OCI-LY3 (cell line): ENCODE data around the gene PSMG3.

ENCODE experiments used
- EZH2phosphoT487 ChIP-seq: fragments of 200-600 bp; shearing (Covaris generic); IDR thresholded peaks from 2 replicates; pipeline ENCODE4 v1.6.1; 2018; ENCODE audit warnings: antibody characterized with exemption, mixed run types, low read depth
- TF ChIP-seq, protein P1 (sequence below): fragments of 200-600, 300-600 bp; sonication (generic); IDR thresholded peaks from 2 replicates; pipeline ENCODE4 v1.5.1; 2014; ENCODE audit warnings: antibody characterized with exemption, low read length, low read depth

DNA sequence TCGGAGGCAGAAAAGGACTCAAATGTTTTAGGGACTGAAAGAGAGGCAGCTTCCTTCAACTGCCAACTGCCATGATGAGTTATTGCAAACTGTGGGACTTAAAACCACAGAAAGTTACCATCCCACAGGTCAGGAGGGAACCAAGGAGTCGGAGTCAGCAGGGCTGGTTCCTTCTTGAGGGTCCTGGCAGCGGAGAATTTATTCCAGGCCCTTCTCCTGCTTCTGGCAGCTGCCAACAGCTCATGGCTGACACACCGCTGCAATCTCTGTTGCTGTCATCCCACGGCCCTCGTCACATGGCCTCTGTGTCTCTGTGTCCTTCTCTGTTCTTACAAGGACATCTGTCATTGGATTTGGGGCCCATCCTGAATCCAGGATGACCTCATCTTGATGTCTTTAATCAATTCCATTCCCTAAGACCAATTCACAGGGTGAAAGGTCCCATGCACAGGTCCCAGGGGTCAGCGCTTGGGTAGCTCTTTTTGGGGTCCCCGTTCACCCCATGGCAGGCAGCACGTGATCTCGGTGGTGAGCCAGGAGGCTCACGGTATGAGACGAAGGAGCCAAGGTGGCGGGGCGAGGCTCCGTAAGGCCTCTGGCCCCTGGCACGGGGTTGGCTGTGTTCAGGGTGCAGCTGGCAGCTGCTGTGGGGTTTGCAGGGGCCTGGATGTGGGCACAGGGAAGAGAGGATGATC, 27.4 kb upstream of the PSMG3 start:
- TF ChIP-seq, protein P1, sequence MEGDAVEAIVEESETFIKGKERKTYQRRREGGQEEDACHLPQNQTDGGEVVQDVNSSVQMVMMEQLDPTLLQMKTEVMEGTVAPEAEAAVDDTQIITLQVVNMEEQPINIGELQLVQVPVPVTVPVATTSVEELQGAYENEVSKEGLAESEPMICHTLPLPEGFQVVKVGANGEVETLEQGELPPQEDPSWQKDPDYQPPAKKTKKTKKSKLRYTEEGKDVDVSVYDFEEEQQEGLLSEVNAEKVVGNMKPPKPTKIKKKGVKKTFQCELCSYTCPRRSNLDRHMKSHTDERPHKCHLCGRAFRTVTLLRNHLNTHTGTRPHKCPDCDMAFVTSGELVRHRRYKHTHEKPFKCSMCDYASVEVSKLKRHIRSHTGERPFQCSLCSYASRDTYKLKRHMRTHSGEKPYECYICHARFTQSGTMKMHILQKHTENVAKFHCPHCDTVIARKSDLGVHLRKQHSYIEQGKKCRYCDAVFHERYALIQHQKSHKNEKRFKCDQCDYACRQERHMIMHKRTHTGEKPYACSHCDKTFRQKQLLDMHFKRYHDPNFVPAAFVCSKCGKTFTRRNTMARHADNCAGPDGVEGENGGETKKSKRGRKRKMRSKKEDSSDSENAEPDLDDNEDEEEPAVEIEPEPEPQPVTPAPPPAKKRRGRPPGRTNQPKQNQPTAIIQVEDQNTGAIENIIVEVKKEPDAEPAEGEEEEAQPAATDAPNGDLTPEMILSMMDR = no peak
- no peak for TF ChIP-seq EZH2phosphoT487
